ENCODE results near the gene SNAPC3. TPM values are rescaled to one million over a fixed set of nuclear protein-coding genes. Genes with fewer than 3 reads are reported as not detected.
"Not testable (repeated sequence)": the region's sequence is repeated elsewhere in the genome, so short reads cannot be mapped to it uniquely, and the experiment has no call there.

SNAPC3 gene
- total RNA-seq, 1 donor from 2014 or later, result 47.6 TPM

DNA sequence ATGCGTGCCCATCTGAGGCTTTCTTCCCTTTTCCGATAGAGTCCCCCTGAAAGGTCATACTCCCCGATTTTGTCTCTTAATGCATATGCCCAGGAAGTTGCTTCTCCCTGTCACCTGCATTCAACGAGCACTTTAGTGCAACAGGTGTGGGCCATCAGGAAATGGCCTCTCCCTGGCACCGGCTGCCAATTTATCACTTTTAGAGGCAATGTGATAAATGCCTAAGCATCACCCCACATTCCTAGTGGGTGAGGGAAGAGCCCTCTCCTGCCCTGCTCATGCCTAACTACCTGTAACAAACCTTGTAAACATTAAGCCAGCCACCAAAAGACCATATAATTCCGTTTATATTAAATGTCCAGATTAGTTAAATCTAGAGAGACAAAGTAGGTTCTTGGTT is 1.1 kb upstream of the SNAPC3 start:
- TF ChIP-seq, protein P1, sequence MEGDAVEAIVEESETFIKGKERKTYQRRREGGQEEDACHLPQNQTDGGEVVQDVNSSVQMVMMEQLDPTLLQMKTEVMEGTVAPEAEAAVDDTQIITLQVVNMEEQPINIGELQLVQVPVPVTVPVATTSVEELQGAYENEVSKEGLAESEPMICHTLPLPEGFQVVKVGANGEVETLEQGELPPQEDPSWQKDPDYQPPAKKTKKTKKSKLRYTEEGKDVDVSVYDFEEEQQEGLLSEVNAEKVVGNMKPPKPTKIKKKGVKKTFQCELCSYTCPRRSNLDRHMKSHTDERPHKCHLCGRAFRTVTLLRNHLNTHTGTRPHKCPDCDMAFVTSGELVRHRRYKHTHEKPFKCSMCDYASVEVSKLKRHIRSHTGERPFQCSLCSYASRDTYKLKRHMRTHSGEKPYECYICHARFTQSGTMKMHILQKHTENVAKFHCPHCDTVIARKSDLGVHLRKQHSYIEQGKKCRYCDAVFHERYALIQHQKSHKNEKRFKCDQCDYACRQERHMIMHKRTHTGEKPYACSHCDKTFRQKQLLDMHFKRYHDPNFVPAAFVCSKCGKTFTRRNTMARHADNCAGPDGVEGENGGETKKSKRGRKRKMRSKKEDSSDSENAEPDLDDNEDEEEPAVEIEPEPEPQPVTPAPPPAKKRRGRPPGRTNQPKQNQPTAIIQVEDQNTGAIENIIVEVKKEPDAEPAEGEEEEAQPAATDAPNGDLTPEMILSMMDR (IDR thresholded peaks at IDR 0.05; ENCODE audit: unreplicated experiment), result no peak
- peak overlapping the region; percentile 99 for H3K27ac Mint-ChIP-seq
- peak overlapping the region; percentile 95 for H3K4me3 Mint-ChIP-seq (ENCODE audit: low read depth)
- H3K36me3 Mint-ChIP-seq (ENCODE audit: insufficient read depth), result peaks cover 14% of the 10 kb centered on the region
- H3K27me3 Mint-ChIP-seq, result no peaks in the 10 kb centered on the region
- no peaks in the 10 kb centered on the region for H3K9me3 Mint-ChIP-seq (ENCODE audit: low read depth)
- H3K4me1 Mint-ChIP-seq (ENCODE audit: low read depth), result peaks cover 25% of the 10 kb centered on the region
- no peak for DNase-seq (ENCODE audit: low spot score, unreplicated experiment)

DNA sequence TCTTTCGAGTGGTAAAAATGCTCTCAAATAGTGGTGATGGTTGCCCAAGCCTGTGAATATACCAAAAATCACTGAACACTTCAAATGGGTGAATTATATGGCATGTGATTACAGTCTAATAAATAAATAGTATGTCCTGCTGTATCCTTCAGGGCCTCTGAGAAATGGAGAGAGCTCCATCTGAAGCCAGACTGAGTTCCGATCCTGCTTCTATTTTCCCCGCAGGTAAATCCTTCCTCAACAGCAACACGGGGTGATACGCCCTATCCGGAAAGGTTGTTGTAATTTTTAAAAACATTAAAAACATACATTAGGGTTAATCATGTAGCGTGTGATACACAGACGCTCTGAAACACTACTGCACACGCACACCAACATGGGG is 695 bp upstream of the SNAPC3 start:
- peak overlapping the region; percentile 95 for H3K4me3 Mint-ChIP-seq (ENCODE audit: low read depth)
- H3K9me3 Mint-ChIP-seq (ENCODE audit: low read depth), result no peaks in the 10 kb centered on the region
- no peaks in the 10 kb centered on the region for H3K27me3 Mint-ChIP-seq
- TF ChIP-seq, protein P1 (IDR thresholded peaks at IDR 0.05; ENCODE audit: unreplicated experiment), result no peak
- H3K36me3 Mint-ChIP-seq (ENCODE audit: insufficient read depth), result peaks cover 16% of the 10 kb centered on the region
- peaks cover 25% of the 10 kb centered on the region for H3K4me1 Mint-ChIP-seq (ENCODE audit: low read depth)
- DNase-seq (ENCODE audit: low spot score, unreplicated experiment), result no peak
- peak overlapping the region; percentile 99 for H3K27ac Mint-ChIP-seq

DNA sequence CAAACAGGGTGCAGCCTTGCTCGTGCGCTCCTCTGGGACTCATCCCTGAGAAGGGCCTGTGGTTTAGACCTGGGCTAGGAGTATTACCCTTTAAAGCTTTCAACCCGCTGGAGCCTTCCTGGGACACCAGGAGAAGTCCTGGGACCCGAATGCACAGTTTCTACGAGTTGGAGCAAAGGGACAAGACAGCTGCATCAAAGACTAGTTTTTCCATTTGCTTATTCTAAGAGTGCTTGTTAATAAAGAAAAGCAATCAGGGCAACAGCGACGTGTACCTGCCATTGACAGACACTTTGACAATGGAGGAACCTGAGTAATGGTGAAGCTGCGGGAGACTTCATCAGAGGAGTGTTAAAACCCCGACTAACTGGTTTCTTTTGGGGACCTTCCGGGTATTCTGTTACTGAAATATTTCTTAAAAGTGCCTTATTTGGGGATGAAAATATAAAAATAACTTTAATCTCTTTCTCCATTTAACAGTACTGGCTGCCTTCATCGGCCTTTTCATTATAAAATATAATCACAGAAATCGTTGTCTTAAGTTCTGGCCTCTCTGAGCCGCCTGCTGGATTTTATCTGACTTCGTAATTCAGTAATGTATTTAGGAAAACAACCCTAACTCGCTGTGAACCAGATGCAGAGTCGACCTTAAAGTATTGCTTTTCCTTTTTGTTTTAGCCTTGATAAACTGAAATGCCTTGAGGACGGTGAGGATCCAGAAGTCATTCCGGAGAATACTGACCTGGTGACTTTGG is 732 bp downstream of the SNAPC3 start:
- TF ChIP-seq, protein P1 (IDR thresholded peaks at IDR 0.05; ENCODE audit: unreplicated experiment), result peak; percentile 23
- Mint-ChIP-seq H3K36me3 (ENCODE audit: insufficient read depth) (peaks cover 21% of the 10 kb centered on the region), H3K4me1 (ENCODE audit: low read depth) (peaks cover 25% of the 10 kb centered on the region), H3K9me3 (ENCODE audit: low read depth) (no peaks in the 10 kb centered on the region), H3K27me3 (no peaks in the 10 kb centered on the region), H3K27ac (peak overlapping the region; percentile 99), H3K4me3 (ENCODE audit: low read depth) (peak overlapping the region; percentile 95)
- DNase-seq (ENCODE audit: low spot score, unreplicated experiment), result no peak

DNA sequence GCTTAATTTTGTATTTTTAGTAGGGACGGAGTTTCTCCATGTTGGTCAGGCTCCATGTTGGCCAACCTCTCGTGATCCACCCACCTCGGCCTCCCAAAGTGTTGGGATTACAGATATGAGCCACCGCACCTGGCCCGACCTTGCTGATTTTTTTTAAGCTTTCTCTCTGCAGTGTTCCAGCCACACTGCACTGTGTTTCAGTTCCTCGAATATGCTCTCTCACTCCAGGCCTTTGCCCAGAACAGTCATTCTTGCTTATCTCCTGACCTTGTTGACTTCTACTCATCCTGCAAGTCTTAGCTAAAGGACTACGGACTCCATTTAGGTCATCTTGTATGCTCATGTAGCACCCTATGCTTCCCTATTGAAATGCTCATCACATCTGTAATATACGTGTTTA is 3.3 kb downstream of the SNAPC3 start:
- Mint-ChIP-seq H3K4me1 (ENCODE audit: low read depth) (peaks cover 31% of the 10 kb centered on the region), H3K4me3 (ENCODE audit: low read depth) (no peak overlapping the region), H3K36me3 (ENCODE audit: insufficient read depth) (peaks cover 27% of the 10 kb centered on the region), H3K9me3 (ENCODE audit: low read depth) (no peaks in the 10 kb centered on the region), H3K27ac (no peak overlapping the region), H3K27me3 (no peaks in the 10 kb centered on the region)
- no peak for DNase-seq (ENCODE audit: low spot score, unreplicated experiment)
- TF ChIP-seq, protein P1 (IDR thresholded peaks at IDR 0.05; ENCODE audit: unreplicated experiment), result no peak

DNA sequence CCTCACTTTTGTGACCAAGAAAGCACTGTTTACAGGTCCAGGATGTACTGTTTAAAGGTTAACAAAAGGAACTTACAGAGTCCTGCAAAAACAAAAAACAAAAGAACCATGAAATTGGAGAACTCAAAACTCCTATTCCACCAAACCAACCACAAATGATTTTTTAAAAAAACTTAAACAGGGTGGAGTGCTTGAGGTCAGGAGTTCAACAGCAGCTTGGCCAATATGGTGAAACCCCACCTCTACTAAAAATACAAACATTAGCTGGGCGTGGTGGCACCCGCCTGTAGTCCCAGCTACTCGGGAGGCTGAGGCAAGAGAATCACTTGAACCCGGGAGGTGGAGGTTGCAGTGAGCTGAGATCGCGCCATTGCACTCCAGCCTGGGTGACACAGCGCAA is 5.0 kb downstream of the SNAPC3 start:
- H3K9me3 Mint-ChIP-seq (ENCODE audit: low read depth); H3K27ac Mint-ChIP-seq; H3K27me3 Mint-ChIP-seq; H3K4me3 Mint-ChIP-seq (ENCODE audit: low read depth); DNase-seq (ENCODE audit: low spot score, unreplicated experiment): not testable (repeated sequence)
- H3K4me1 Mint-ChIP-seq (ENCODE audit: low read depth), result peaks cover 32% of the 10 kb centered on the region
- peaks cover 27% of the 10 kb centered on the region for H3K36me3 Mint-ChIP-seq (ENCODE audit: insufficient read depth)

All from progenitor cell of endocrine pancreas (in vitro differentiated cells).